GM12864 (cell line): ENCODE data around the gene GLP1R.

ENCODE experiments used
- DNase-seq: peaks from one replicate; pipeline ENCODE4 v3.0.0-alpha.2; 2011; ENCODE audit warnings: low read depth
- H3K4me3 ChIP-seq: 2 replicates; pipeline ENCODE4 v1.5.1; 2011; ENCODE audit warnings: mild to moderate bottlenecking, low read depth, low read length, control low read depth
- TF ChIP-seq, protein P1 (sequence below): IDR thresholded peaks from 2 replicates; pipeline ENCODE4 v1.5.1; 2011; ENCODE audit warnings: low read depth, mild to moderate bottlenecking, moderate library complexity, low read length, control low read depth, inconsistent platforms; ENCODE audit errors: missing control alignments

GLP1R gene

GRCh38 chr6:39104528-39104927 is 55.9 kb downstream of the GLP1R start:
- H3K4me3 ChIP-seq: no peak overlapping the region
- TF ChIP-seq, protein P1, sequence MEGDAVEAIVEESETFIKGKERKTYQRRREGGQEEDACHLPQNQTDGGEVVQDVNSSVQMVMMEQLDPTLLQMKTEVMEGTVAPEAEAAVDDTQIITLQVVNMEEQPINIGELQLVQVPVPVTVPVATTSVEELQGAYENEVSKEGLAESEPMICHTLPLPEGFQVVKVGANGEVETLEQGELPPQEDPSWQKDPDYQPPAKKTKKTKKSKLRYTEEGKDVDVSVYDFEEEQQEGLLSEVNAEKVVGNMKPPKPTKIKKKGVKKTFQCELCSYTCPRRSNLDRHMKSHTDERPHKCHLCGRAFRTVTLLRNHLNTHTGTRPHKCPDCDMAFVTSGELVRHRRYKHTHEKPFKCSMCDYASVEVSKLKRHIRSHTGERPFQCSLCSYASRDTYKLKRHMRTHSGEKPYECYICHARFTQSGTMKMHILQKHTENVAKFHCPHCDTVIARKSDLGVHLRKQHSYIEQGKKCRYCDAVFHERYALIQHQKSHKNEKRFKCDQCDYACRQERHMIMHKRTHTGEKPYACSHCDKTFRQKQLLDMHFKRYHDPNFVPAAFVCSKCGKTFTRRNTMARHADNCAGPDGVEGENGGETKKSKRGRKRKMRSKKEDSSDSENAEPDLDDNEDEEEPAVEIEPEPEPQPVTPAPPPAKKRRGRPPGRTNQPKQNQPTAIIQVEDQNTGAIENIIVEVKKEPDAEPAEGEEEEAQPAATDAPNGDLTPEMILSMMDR: no peak
- DNase-seq: no peak

- TF ChIP-seq, protein P1: no peak
- no peak for DNase-seq
- H3K4me3 ChIP-seq: no peak overlapping the region
Measured at GRCh38 chr6:39107034-39107433, 58.5 kb downstream of the GLP1R start.

- TF ChIP-seq, protein P1: no peak
- no peak overlapping the region for H3K4me3 ChIP-seq
- no peak for DNase-seq
Measured at GRCh38 chr6:39107641-39108040, 59.1 kb downstream of the GLP1R start.

GRCh38 chr6:39108041-39108839 is 59.7 kb downstream of the GLP1R start:
- TF ChIP-seq, protein P1: no peak
- H3K4me3 ChIP-seq: no peak overlapping the region
- no peak for DNase-seq

DNA sequence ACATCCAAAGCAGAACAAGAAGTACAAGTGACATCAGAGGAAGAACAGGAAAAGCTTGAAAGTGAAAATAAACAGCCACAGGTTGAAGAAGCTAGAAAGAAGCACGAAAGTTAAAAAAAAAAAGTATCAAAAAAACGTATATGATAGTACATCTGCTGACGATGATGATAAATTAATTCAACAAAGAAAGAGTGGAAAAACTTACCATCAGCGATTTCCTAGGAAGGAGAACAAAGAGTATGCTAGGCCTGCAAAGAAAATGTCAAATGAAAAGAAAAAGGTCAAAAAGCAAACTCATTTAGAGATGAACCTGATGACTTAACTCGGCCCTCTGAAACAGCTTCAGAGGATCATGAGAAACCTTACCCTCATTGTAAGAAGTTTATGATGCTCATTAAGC is 62.7 kb downstream of the GLP1R start:
- DNase-seq: no peak
- no peak overlapping the region for H3K4me3 ChIP-seq
- TF ChIP-seq, protein P1: no peak

GRCh38 chr6:39113788-39114187 is 65.2 kb downstream of the GLP1R start:
- H3K4me3 ChIP-seq: peak overlapping the region; percentile 65; the same call in 1 of the 2 replicates
- no peak for DNase-seq

More at GRCh38 chr6:39113788-39114187, 65.2 kb downstream of the GLP1R start:
- TF ChIP-seq, protein P1: no peak
